Naive thymus-derived CD4-positive, alpha-beta T cell (primary cell): ENCODE data around the gene ZNF672. TPM values are rescaled to one million over a fixed set of nuclear protein-coding genes. Genes with fewer than 3 reads are reported as not detected.
"Not testable (repeated sequence)": the region's sequence is repeated elsewhere in the genome, so short reads cannot be mapped to it uniquely, and the experiment has no call there.

Experiments
- ATAC-seq: fragments of 150-1000 bp; cut with Tn5 transposase; 2 replicates; pipeline ENCODE4 v1.10.0; 2021; ENCODE audit warnings: mild to moderate bottlenecking, moderate library complexity
- CTCF ChIA-PET: fragments of 350-600 bp; sonication (Branson Sonifier 250); formaldehyde crosslinking; loops from one replicate; lab custom pipeline; 2021; ENCODE audit warnings: antibody characterized with exemption; lab: Charles Lee
- POLR2A ChIA-PET: fragments of 350-600 bp; sonication (Branson Sonifier 250); formaldehyde crosslinking; loops from one replicate; lab custom pipeline; 2021; ENCODE audit warnings: antibody characterized with exemption, inconsistent platforms; lab: Charles Lee
- DNase-seq, 9 donors: peaks; one replicate each; pipeline versions ENCODE4 v3.0.0 to v3.0.0-alpha.2; 2020 to 2022; ENCODE audit warnings: mixed read lengths in 1 of 9
- H3K27ac ChIP-seq: one replicate; pipeline ENCODE4 v1.7.0; 2013; ENCODE audit warnings: mild to moderate bottlenecking, low read depth, low read length, moderate library complexity
- H3K27me3 ChIP-seq, 2 donors: one replicate each; pipeline ENCODE4 v1.7.0; 2013; ENCODE audit warnings: low read length in 2 of 2, mild to moderate bottlenecking in 2 of 2, moderate library complexity in 2 of 2; ENCODE audit not compliant: control insufficient read depth in 2 of 2, insufficient read depth in 2 of 2
- H3K36me3 ChIP-seq, 3 experiments: 1 replicate in 2 of 3; 2 replicates in 1 of 3; pipeline ENCODE4 v1.7.0; 2013; ENCODE audit warnings: low read length in 3 of 3, mild to moderate bottlenecking in 3 of 3, moderate library complexity in 1 of 3; ENCODE audit not compliant: insufficient read depth in 3 of 3, control insufficient read depth in 2 of 3
- H3K4me1 ChIP-seq, 2 donors: one replicate each; pipeline ENCODE4 v1.7.0; 2013; ENCODE audit warnings: low read length in 2 of 2, mild to moderate bottlenecking in 2 of 2, moderate library complexity in 1 of 2; ENCODE audit not compliant: control insufficient read depth in 2 of 2, insufficient read depth in 2 of 2
- H3K4me3 ChIP-seq: 2 replicates; pipeline ENCODE4 v1.7.0; 2013; ENCODE audit warnings: mild to moderate bottlenecking, low read length
- H3K9me3 ChIP-seq, 3 experiments: 1 replicate in 2 of 3; 2 replicates in 1 of 3; pipeline ENCODE4 v1.7.0; 2013; ENCODE audit warnings: low read length in 3 of 3; ENCODE audit not compliant: control insufficient read depth in 2 of 3
- H3K27ac Mint-ChIP-seq, 9 donors: one replicate each; pipeline ENCODE4 v1.8.0; 2020 to 2022; ENCODE audit warnings: mixed read lengths in 9 of 9, mild to moderate bottlenecking in 8 of 9, moderate library complexity in 5 of 9, inconsistent platforms in 2 of 9
- H3K27me3 Mint-ChIP-seq, 5 donors: one replicate each; pipeline ENCODE4 v1.8.0; 2021 to 2022; ENCODE audit warnings: mixed read lengths in 5 of 5, mild to moderate bottlenecking in 1 of 5
- H3K36me3 Mint-ChIP-seq, 5 donors: one replicate each; pipeline ENCODE4 v1.8.0; 2020 to 2022; ENCODE audit warnings: mixed read lengths in 5 of 5, mild to moderate bottlenecking in 3 of 5, inconsistent platforms in 1 of 5
- H3K4me1 Mint-ChIP-seq, 7 donors: one replicate each; pipeline ENCODE4 v1.8.0; 2020 to 2022; ENCODE audit warnings: mixed read lengths in 7 of 7, mild to moderate bottlenecking in 3 of 7, inconsistent platforms in 1 of 7
- H3K4me3 Mint-ChIP-seq, 10 donors: one replicate each; pipeline ENCODE4 v1.8.0; 2020 to 2022; ENCODE audit warnings: mild to moderate bottlenecking in 10 of 10, mixed read lengths in 10 of 10, moderate library complexity in 6 of 10, inconsistent platforms in 2 of 10
- H3K9me3 Mint-ChIP-seq, 11 donors: one replicate each; pipeline ENCODE4 v1.8.0; 2020 to 2022; ENCODE audit warnings: mixed read lengths in 11 of 11, mild to moderate bottlenecking in 4 of 11, inconsistent platforms in 1 of 11, moderate library complexity in 1 of 11
- intact Hi-C, 2 donors: fragments of 100-400 bp; cut with micrococcal nuclease; formaldehyde crosslinking; loops; one replicate each; pipeline ENCODE4 v1.15.1; 2023
- polyA plus RNA-seq, 2 donors: library from polyadenylated mRNA; unstranded; fragments of 300-500 nt; fragmentation: Illumina TruSeq; gene quantifications; one replicate each; pipeline ENCODE4 v1.2.3, GENCODE V29; 2021
- total RNA-seq, 6 experiments: library from RNA in 5 of 6; stranded (reverse) in 5 of 6; gene quantifications; 1 replicate in 5 of 6; 2 replicates in 1 of 6; pipeline ENCODE4 v1.2.3 and lab custom pipeline; 2021 to 2026

Gene ZNF672
- total and polyA plus RNA-seq, 7 experiments from 2014 or later = 16.6 to 49.8 (median 35.3) TPM

DNA sequence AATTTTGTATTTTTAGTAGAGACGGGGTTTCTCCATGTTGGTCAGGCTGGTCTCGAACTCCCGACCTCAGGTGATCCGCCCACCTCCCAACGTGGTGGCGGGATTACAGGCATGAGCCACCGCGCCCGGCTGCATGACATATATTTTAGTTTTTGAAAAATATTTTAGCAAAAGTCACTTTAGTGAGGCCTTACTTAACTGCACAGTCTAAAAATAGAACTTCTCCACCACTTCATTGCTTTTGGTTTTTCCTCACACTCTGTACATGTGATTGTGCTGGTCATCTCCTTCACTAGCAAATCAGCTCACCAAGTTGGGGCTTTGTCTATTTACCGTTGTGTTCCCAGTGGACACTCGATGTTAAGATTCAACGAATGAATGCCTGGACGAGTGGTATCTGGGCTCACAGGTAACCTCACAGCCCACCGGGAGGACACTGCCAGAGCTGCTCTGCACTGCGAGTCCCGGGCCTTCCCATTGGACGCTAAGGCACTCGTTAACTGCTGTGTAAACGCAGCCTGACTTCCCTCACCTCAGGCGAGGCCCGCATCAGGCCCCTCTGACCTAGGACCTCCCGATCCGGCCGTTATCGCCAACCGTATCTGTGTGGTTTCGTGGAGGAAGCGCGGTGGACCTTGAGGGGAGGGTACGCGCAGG lies 34.9 kb downstream of the ZNF672 start:
- Mint-ChIP-seq H3K4me3 (peak overlapping the region; percentile 85 to 100 (median 97)), H3K27me3 (peaks cover 0 to 24% (median 0%) of the 10 kb centered on the region in 5 donors), H3K36me3 (peaks cover 0 to 13% (median 0%) of the 10 kb centered on the region in 5 donors), H3K9me3 (peaks cover 0 to 22% (median 0%) of the 10 kb centered on the region in 11 donors), H3K27ac (peak overlapping the region; percentile 91 to 100 (median 99)), H3K4me1 (peaks cover 8 to 31% (median 23%) of the 10 kb centered on the region in 7 donors)
- no peaks in the 10 kb centered on the region for H3K27me3 ChIP-seq
- ChIA-PET CTCF (interaction anchor here (0.8 to 2.2 kb wide), 3 partner anchors 11 to 31 kb away, joined by 3 to 11 read pairs (median 3); partner anchors contain the start of gene ZNF692), POLR2A (interaction anchor here (1.1 to 4.9 kb wide), 6 partner anchors 11 to 47 kb away, joined by 3 to 78 read pairs (median 8); partner anchors contain the start of genes SH3BP5L, ZNF672 and ZNF692)
- no peaks in the 10 kb centered on the region for H3K4me1 ChIP-seq
- H3K4me3 ChIP-seq = peak overlapping the region; percentile 86
- intact Hi-C loops = loop anchor here (1.0 kb wide), 5 partner anchors 10 to 47 kb away; partner anchors contain the start of genes ZNF692 (in 2 of the 2), PGBD2 (in 1 of the 2) and ZNF672 (in 1 of the 2)
- H3K27ac ChIP-seq = peak overlapping the region; percentile 76
- DNase-seq = peak in 7 of 9 donors; percentile 22 to 60 (median 44)
- H3K9me3 ChIP-seq = no peaks in the 10 kb centered on the region
- H3K36me3 ChIP-seq = peaks cover 0 to 4% (median 0%) of the 10 kb centered on the region in 3 experiments
- ATAC-seq = peak; percentile 40

DNA sequence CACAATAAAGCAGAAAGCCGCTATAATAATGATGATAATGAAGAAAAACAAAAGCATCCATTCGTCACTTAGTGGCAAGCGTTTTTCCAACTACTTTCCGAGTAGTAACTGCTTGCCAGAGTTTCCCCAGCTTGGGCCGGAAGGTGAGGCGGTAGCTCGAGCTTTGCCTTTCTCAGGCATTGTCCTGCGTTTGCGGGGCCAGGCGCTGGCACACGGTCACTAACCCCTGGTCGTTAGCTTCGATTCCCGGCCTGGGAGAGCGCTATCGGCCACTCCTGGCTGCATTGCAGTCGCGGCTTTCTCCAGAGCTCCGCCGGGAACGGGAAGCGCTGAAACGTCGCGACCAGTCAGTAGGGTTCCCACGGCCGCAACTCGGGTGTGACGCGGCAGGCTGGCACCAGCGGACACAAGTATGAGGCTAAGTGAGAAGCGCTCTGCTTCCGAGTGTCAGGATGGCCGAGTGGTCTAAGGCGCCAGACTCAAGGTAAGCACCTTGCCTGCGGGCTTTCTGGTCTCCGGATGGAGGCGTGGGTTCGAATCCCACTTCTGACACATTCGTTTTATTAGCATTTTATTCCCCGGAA lies 35.5 kb downstream of the ZNF672 start:
- Histone ChIP-seq H3K9me3 (no peaks in the 10 kb centered on the region), H3K4me1 (no peaks in the 10 kb centered on the region), H3K27ac (peak overlapping the region; percentile 76), H3K36me3 (peaks cover 0 to 4% (median 0%) of the 10 kb centered on the region in 3 experiments), H3K4me3 (peak overlapping the region; percentile 86), H3K27me3 (no peaks in the 10 kb centered on the region)
- POLR2A ChIA-PET = interaction anchor here (0.6 to 4.9 kb wide), 10 partner anchors 11 to 61 kb away, joined by 3 to 78 read pairs (median 4); partner anchors contain the start of genes SH3BP5L, ZNF672 and ZNF692
- H3K4me3 Mint-ChIP-seq = peak overlapping the region; percentile 85 to 100 (median 97)
- ATAC-seq = peak; percentile 84
- CTCF ChIA-PET = interaction anchor here (0.6 to 2.2 kb wide), 3 partner anchors 11 to 48 kb away, joined by 3 to 11 read pairs (median 3); partner anchors contain the start of gene ZNF692
- intact Hi-C loops = loop anchor here (1.0 kb wide), 5 partner anchors 10 to 47 kb away; partner anchors contain the start of genes ZNF692 (in 2 of the 2), PGBD2 (in 1 of the 2) and ZNF672 (in 1 of the 2)
- peak; percentile 80 to 99 (median 91) for DNase-seq
- peak overlapping the region; percentile 91 to 100 (median 99) for H3K27ac Mint-ChIP-seq
- H3K36me3 Mint-ChIP-seq = peaks cover 0 to 13% (median 0%) of the 10 kb centered on the region in 5 donors
- H3K4me1 Mint-ChIP-seq = peaks cover 8 to 31% (median 23%) of the 10 kb centered on the region in 7 donors
- H3K27me3 Mint-ChIP-seq = peaks cover 0 to 26% (median 0%) of the 10 kb centered on the region in 5 donors
- H3K9me3 Mint-ChIP-seq = peaks cover 0 to 22% (median 0%) of the 10 kb centered on the region in 11 donors

DNA sequence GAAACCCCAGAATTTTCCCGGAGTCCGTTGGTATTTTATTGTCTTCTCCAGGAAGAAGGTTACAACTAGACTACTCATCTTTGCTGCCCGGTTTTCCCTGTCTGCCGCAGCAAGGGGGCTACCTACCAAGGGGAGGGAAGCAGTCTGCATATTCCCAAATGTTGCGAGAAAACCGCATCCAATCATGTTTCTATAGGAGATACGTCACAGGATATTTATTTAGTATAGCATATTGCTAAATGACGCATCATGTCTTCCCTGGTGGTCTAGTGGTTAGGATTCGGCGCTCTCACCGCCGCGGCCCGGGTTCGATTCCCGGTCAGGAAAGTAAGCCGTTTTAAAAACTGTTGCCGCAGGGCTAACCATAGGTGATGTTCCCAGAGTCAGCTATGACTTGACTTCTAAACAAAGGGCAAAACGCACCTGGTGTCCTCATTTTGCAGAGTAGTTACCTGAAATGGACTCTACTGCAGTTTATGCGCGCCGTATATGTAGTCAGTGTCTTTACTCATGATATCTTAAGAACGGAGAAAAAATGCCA lies 36.0 kb downstream of the ZNF672 start:
- Histone ChIP-seq H3K4me1 (no peaks in the 10 kb centered on the region), H3K27me3 (no peaks in the 10 kb centered on the region), H3K36me3 (peaks cover 0 to 4% (median 0%) of the 10 kb centered on the region in 3 experiments), H3K9me3 (no peaks in the 10 kb centered on the region), H3K27ac (peak overlapping the region; percentile 76), H3K4me3 (peak overlapping the region; percentile 86)
- Mint-ChIP-seq H3K4me1 (peaks cover 8 to 31% (median 23%) of the 10 kb centered on the region in 7 donors), H3K27ac (peak overlapping the region; percentile 91 to 100 (median 99)), H3K27me3 (peaks cover 0 to 26% (median 0%) of the 10 kb centered on the region in 5 donors), H3K9me3 (peaks cover 0 to 22% (median 0%) of the 10 kb centered on the region in 11 donors), H3K4me3 (peak overlapping the region; percentile 85 to 100 (median 97)), H3K36me3 (peaks cover 0 to 13% (median 0%) of the 10 kb centered on the region in 5 donors)
- intact Hi-C loops = loop anchor here (1.0 kb wide), 5 partner anchors 11 to 48 kb away; partner anchors contain the start of genes PGBD2 (in 2 of the 2), ZNF672 (in 2 of the 2) and ZNF692 (in 2 of the 2)
- POLR2A ChIA-PET = interaction anchor here (0.6 to 4.9 kb wide), 12 partner anchors 12 to 62 kb away, joined by 3 to 78 read pairs (median 4); partner anchors contain the start of genes SH3BP5L, ZNF672 and ZNF692
- ATAC-seq (peak; percentile 80), DNase-seq (peak; percentile 82 to 94 (median 90))
- CTCF ChIA-PET = interaction anchor here (0.6 to 2.2 kb wide), 2 partner anchors 15 to 49 kb away, joined by 3 to 11 read pairs; partner anchors contain the start of gene ZNF692

DNA sequence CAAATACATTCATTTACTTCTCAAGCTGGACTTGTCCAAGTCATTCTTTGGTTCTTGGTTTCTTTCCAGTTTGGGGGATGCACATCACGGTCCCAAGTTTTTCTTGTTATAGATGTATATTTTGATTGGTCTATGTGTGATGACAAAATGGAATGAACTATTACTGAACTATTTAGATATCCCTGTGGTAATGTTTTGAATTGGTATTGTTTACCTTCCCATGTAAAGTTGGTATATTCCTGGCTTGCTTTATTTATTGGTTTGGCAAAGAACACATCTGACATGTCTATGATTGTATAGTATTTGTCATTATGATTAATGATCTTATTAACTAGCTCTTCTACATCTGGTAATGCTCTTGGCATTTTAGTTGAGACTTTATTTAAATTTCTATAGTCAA lies 43.2 kb downstream of the ZNF672 start:
- H3K9me3 ChIP-seq = no peaks in the 10 kb centered on the region
- H3K36me3 Mint-ChIP-seq = no peaks in the 10 kb centered on the region

DNA sequence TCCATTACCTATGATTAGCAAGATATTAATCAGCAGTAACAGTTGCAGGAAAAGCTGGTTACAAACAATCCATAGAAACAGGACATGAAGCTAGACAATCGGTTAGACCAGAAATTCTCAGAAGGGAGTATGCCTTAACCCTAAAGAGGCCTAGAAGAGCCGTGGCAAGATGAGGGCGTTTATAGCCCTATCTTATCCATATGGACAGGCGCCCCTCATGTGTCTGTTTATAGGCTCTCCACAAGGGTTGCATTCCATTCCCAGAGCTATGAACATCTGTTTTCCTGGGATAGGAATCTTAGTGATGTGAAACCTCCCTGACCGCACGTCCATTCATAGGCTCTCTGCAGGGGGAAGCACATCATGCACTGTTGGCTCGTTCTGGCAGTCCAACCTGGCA lies 44.4 kb downstream of the ZNF672 start:
- H3K9me3 Mint-ChIP-seq, H3K36me3 Mint-ChIP-seq, H3K27ac ChIP-seq, H3K9me3 ChIP-seq, H3K36me3 ChIP-seq, H3K27me3 ChIP-seq, H3K4me1 ChIP-seq, H3K4me3 ChIP-seq, intact Hi-C loops, POLR2A ChIA-PET, ATAC-seq, DNase-seq, CTCF ChIA-PET, H3K4me1 Mint-ChIP-seq, H3K27ac Mint-ChIP-seq, H3K4me3 Mint-ChIP-seq: not testable (repeated sequence)
- peaks cover 0 to 38% (median 0%) of the 10 kb centered on the region in 5 donors for H3K27me3 Mint-ChIP-seq

More for the DNA sequence above, 43.2 kb downstream of the ZNF672 start:
- ChIA-PET POLR2A (interaction anchor here (1.1 kb wide), 1 partner anchor 50 kb away, joined by 3 read pairs; no protein-coding TSS in a partner anchor), CTCF (no interaction called here)
- Histone ChIP-seq H3K4me3 (no peak overlapping the region), H3K27me3 (no peaks in the 10 kb centered on the region), H3K4me1 (no peaks in the 10 kb centered on the region), H3K36me3 (no peaks in the 10 kb centered on the region), H3K27ac (no peak overlapping the region)
- Mint-ChIP-seq H3K4me1 (peaks cover 0 to 4% (median 0%) of the 10 kb centered on the region in 7 donors), H3K27ac (peak overlapping the region in 1 of 9 donors; percentile 14), H3K9me3 (no peaks in the 10 kb centered on the region), H3K4me3 (no peak overlapping the region), H3K27me3 (peaks cover 0 to 47% (median 0%) of the 10 kb centered on the region in 5 donors)
- no peak for ATAC-seq
- DNase-seq = no peak
- intact Hi-C loops = no loop called here
